Measurements from ENCODE around the gene ZNF367.

GRCh38 chr9:96423985-96424336 lies 5.8 kb upstream of the ZNF367 start:
- TF ChIP-seq CBX8 (IDR thresholded peaks at IDR 0.05; ENCODE audit: borderline replicate concordance, extremely low read depth, low read depth, low read length, poor library complexity, severe bottlenecking) (no peak), CTCF (IDR thresholded peaks at IDR 0.05 in 2 of 3, conservative IDR thresholded peaks at IDR 0.05 in 1 of 3; ENCODE audit: insufficient read depth in 2 of 3, low read depth in 1 of 3, low read length in 3 of 3) (no peak), ATF6 (CRISPR knock-in tag; IDR thresholded peaks at IDR 0.05) (no peak), ZNF444 (CRISPR knock-in tag; IDR thresholded peaks at IDR 0.05) (no peak), MBD2 (IDR thresholded peaks at IDR 0.05; ENCODE audit: borderline replicate concordance, low read depth) (no peak), ATF7 (IDR thresholded peaks at IDR 0.05) (no peak), TCF7L2 (IDR thresholded peaks at IDR 0.05; ENCODE audit: low read depth, low read length) (no peak)

All from K562 (cell line).